Measurements from ENCODE around the gene HSPA12B. TPM values are rescaled to one million over a fixed set of nuclear protein-coding genes. Genes with fewer than 3 reads are reported as not detected.

HSPA12B gene
- total and polyA plus RNA-seq, 2 donors (not counting 3 experiments of a cell fraction or from before 2014, with no cell fraction given): 3.7 to 6.6 TPM

DNA sequence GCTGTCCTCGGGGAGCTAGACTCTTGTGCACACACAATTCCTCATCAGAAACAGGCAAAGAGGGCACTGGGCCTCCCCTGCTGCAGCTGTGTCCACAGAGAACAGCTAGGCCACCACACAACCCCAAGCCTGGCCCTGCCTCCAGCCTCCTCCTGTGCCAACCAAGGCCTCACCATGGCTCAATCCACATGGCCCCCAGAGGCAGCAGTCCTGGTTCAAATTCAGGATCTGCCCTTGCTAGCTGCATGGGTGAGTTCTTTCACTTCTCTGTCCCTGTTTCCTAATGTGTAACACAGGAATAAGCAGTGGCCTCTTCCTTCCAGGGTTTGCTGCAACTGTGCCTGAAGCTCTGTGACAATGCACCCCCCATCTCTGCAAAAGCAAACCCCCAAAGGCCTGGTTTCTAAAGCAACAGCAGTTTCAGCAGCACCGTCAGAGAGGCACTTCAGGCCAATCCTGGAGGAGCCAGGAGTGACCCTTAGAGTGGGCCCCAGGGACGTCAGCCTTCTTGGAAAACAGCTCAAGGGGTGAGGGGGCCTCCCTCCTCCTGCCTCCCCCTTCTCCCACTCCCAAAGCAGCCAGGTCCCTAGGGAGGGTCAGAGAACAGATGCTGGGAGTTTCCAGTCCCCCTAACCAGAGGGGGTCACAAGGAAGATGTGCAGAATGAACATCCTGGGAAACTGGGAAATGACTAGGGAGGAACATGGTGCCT, 32.8 kb downstream of the HSPA12B start:
- DNase-seq (ENCODE audit: low read depth, low spot score) (no peak), FAIRE-seq (no peak)
- H3K27ac ChIP-seq (ENCODE audit: insufficient read depth, low read depth, low read length): no peak overlapping the region
- H3K36me3 ChIP-seq (ENCODE audit: control insufficient read depth in 2 of 2, extremely low read depth in 1 of 2, insufficient read depth in 2 of 2, low read length in 2 of 2): no peaks in the 10 kb centered on the region
- intact Hi-C loops (cut with micrococcal nuclease) (loop anchor here (5.0 kb wide), 1 partner anchor 358 kb away; the partner anchor contains the start of gene DNAAF9), dilution Hi-C loops (cut with MboI; ENCODE audit: extremely low pct_ligation_motif_present, low sequenced_read_pairs) (no loop called here)
- no peaks in the 10 kb centered on the region for H4K20me1 ChIP-seq (replicated peaks; ENCODE audit: control insufficient read depth, extremely low read depth, insufficient read depth, low read length)
- POLR2A ChIA-PET: no interaction called here
- no peaks in the 10 kb centered on the region for H3K9me1 ChIP-seq (replicated peaks; ENCODE audit: control insufficient read depth, extremely low read depth, insufficient read depth, low read length)
- no peak overlapping the region for H3K4me2 ChIP-seq (ENCODE audit: insufficient read depth, low read length)
- CTCF ChIA-PET: interaction anchor here (0.7 to 6.5 kb wide), 5 partner anchors 10 to 90 kb away, joined by 3 to 76 read pairs (median 7); partner anchors contain the start of gene SPEF1
- H3K27me3 ChIP-seq (ENCODE audit: control insufficient read depth in 2 of 2, insufficient read depth in 2 of 2, low read length in 2 of 2): no peaks in the 10 kb centered on the region
- H3K9ac ChIP-seq (replicated peaks; ENCODE audit: extremely low read depth, insufficient read depth, low read length): no peak overlapping the region
- H3K79me2 ChIP-seq (ENCODE audit: control insufficient read depth, insufficient read depth, low read length): peaks cover 13% of the 10 kb centered on the region
- no TSS peak for BruUV-seq (replicated peaks)
- H3K9me3 ChIP-seq (replicated peaks; ENCODE audit: control insufficient read depth, insufficient read depth, low read length): no peaks in the 10 kb centered on the region
- H3K4me1 ChIP-seq (ENCODE audit: control insufficient read depth, extremely low read depth, insufficient read depth, low read length): peaks cover 25% of the 10 kb centered on the region
- H3K4me3 ChIP-seq (replicated peaks in 1 of 3; ENCODE audit: insufficient read depth in 1 of 3, low read depth in 1 of 3, low read length in 3 of 3): no peak overlapping the region
- H2AFZ ChIP-seq (ENCODE audit: low read depth, low read length): no peak overlapping the region
- no peak for TF ChIP-seq POLR2AphosphoS5 (IDR thresholded peaks at IDR 0.05; ENCODE audit: insufficient read depth, low read depth, low read length)
- TF ChIP-seq, protein P1, sequence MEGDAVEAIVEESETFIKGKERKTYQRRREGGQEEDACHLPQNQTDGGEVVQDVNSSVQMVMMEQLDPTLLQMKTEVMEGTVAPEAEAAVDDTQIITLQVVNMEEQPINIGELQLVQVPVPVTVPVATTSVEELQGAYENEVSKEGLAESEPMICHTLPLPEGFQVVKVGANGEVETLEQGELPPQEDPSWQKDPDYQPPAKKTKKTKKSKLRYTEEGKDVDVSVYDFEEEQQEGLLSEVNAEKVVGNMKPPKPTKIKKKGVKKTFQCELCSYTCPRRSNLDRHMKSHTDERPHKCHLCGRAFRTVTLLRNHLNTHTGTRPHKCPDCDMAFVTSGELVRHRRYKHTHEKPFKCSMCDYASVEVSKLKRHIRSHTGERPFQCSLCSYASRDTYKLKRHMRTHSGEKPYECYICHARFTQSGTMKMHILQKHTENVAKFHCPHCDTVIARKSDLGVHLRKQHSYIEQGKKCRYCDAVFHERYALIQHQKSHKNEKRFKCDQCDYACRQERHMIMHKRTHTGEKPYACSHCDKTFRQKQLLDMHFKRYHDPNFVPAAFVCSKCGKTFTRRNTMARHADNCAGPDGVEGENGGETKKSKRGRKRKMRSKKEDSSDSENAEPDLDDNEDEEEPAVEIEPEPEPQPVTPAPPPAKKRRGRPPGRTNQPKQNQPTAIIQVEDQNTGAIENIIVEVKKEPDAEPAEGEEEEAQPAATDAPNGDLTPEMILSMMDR (IDR thresholded peaks at IDR 0.05; ENCODE audit: extremely low read depth in 1 of 2, insufficient read depth in 1 of 2, low read depth in 1 of 2, low read length in 2 of 2): no peak
- no peak for TF ChIP-seq EZH2 (IDR thresholded peaks at IDR 0.05; ENCODE audit: borderline replicate concordance, low read depth, low read length, severe bottlenecking)
- TF ChIP-seq POLR2A (IDR thresholded peaks at IDR 0.05; ENCODE audit: low read depth, low read length): no peak
- no peak for TF ChIP-seq GATA2 (IDR thresholded peaks at IDR 0.05; ENCODE audit: insufficient read depth, insufficient read length, low read depth, low read length)
